Kidney glomerular epithelial cell (primary cell): ENCODE data around the gene MYD88.
A peak's percentile ranks its signal among the peaks of the same experiment; 100 is the strongest.

Source experiments
- DNase-seq: peaks from one replicate; lab custom pipeline; 2025; lab: John Stamatoyannopoulos, UW

Gene MYD88

GRCh38 chr3:38112378-38112761, 26.1 kb upstream of the MYD88 start:
- DNase-seq: no peak

DNA sequence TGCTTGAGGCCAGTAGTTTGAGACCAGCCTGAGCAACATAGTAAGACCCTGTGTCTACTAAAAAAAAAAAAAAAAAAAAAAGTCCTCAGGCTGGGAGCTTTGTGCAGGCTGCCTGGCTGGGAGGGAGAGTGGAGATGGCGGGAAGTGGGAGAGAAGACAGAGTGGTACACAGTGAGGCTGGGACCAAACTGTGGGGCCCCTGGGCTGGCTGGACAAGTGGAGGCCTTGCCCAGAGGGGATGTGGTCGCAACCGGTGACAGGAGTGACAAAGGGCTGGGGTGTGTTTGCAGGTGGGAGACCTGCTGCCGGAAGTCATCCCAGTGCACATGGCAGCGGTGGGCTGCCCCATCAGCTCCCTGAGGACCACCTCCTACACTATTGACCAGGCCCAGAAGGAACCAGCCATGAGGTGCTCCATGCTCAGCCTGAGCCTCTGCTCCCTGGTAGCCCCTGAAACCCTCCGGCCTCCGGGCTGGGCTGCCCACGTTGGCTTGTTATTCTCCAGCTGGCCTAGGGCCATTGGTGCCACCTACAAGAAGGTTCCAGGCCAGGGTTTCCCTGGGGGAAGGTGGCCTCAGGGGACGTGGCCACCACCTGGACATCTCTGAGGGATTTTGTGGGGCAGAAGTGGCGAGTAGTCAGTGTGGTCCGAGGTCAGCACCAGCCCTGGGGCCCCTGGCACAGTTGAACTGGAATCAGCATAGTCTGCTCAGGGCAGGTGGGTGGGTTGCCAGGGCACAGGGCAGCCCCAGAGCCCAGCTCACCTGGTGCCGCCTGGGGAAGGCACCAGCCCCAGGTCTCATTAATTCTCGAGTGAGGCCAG, 24.2 kb upstream of the MYD88 start:
- no peak for DNase-seq

DNA sequence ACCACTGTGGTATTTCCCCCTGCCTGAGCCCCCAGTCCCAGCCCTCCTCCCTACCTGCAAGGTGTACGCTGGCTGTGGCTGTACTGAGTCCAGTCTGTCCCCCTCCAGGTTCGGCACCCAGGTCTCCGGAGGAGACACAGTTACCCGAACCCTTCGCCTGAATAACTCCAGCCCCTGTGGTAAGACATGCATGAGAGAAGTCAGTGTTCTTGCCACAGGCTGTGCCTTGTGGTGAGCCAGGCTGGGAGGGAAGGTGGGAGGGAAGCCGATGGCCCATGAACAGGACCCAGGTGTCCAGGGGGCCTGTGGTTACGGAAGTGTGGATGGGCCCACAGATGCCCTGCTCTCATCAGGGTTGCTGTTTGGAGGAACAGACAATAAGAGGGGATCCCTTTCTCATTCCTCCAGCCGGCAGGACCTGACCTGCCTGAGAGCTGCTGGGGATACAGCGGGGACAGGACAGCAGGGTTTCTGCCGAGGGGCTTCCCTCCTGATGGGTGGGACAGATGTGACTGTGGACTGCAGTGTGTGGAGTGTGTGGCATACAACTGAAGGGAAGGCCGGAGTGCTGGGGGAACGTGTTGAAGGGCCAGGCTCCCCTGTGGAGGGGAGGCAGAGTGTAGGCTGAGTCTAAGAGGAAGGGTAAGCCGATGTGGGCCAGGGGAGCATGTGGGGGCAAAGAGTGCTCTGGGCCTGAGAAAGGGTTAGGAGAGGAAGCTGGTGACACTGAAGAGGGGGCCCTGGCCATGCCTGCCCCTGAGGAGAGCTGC, 23.4 kb upstream of the MYD88 start:
- DNase-seq: peak; percentile 9

- DNase-seq: no peak
These were observed 22.6 kb upstream of the MYD88 start for GRCh38 chr3:38115645-38116427.

DNA sequence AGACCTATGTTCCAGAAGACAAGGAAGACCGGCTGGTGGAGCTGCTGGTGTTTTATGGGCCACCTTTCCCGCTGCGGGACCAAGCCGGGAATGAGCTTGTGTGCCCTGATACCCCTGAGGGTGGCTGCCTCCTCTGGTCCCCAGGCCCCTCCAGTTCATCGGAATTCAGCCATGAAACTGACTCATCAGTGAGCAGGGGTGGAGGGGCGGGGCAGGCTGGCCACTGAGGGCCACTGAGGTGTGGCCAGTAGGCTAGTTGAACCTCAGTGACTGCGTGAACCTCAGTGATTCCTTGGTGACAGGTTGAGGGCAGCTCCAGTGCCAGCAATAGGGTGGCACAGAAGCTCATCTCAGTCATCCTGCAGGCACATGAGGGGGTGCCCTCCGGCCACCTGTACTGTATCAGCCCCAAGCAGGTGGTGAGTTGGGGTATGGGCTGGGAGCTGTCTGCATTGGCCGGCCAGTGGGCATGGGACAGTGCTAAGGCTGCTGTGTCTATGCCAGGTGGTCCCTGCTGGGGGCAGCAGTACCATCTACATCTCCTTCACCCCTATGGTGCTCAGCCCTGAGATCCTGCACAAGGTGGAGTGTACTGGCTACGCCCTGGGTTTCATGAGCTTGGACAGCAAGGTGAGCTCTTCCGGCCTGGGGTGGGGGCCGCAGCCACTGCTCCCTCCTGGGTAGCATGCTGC, 21.8 kb upstream of the MYD88 start:
- DNase-seq: no peak

DNA sequence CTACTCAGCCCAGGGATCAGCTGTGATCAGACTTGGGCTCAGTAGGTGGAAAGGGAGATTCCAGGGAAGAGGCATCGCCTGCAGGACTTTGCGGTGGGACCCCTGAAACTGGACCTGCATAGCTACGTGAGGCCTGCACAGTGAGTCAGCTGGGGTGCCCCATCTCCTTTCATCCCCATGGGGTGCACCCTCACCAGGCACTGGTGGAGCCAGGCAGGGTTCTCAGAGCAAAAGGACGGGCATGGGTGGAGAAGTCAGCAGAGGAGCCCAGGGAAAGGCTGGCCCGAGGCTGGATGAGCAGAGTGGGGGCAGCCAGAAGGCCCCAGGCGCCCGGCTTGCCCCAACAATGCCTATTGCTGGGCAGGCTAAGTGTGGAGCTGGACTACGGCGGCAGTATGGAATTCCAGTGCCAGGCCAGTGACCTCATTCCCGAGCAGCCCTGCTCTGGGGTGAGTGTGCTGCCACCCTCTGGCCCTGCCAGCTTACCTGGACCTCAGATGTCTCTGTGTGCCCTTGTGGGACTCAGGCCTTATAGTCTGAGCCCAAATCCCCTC, 21.2 kb upstream of the MYD88 start:
- no peak for DNase-seq

- peak; percentile 25 for DNase-seq
These were observed 20.6 kb upstream of the MYD88 start for GRCh38 chr3:38117748-38118420.

DNA sequence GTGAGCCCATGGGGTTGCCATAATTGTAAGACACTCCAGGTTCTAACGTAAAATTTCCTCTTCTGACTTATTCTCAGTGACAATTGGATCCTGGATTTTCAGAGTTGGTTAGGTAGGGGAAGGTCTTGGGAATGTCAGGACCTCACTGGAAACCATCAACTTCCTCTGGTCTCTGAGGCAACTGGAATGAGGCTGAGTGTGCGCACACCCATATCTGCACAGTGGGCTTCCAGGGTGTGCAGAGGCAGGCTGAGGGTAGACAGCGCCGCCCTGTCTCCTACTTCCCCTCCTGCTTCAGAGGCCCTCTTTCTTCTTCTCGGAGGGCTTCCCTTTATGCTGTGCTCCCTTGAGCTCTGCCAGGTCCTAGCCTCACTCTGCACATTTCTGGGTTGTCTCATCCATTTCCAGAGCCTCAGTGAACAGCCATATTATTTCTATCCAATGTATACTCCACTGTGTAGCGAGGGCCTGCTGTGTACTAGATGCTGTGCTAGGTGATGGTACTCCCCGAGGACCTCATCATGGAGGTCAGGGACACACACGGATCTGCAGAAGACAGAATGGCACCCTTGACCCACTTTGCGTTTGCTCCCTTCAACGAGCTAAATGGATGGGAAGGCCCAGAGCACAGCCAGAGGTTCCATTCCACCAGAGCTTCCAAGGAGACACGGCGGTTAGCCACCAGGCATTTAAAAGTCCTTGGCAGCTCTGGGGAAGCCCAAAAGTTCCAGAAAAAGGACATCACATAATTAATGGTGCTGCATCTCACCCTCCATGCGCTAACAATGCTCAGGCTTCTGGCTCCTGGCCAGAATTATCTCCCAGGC, 19.8 kb upstream of the MYD88 start:
- DNase-seq: no peak

DNA sequence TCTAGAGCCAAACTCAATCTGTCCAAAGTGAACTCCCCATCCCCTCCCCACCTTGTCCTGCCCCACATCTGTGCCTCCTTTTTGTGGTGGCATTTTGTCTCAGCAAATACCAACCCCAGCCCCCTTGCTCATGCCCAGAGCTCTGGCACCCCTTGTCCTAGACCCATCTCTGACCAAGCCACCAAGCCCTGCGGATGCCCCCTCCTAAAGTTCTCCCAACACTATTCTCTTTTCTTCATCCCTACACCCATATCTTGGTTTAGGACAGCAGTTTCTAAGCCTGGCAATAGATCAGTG, 19.3 kb upstream of the MYD88 start:
- DNase-seq: no peak

DNA sequence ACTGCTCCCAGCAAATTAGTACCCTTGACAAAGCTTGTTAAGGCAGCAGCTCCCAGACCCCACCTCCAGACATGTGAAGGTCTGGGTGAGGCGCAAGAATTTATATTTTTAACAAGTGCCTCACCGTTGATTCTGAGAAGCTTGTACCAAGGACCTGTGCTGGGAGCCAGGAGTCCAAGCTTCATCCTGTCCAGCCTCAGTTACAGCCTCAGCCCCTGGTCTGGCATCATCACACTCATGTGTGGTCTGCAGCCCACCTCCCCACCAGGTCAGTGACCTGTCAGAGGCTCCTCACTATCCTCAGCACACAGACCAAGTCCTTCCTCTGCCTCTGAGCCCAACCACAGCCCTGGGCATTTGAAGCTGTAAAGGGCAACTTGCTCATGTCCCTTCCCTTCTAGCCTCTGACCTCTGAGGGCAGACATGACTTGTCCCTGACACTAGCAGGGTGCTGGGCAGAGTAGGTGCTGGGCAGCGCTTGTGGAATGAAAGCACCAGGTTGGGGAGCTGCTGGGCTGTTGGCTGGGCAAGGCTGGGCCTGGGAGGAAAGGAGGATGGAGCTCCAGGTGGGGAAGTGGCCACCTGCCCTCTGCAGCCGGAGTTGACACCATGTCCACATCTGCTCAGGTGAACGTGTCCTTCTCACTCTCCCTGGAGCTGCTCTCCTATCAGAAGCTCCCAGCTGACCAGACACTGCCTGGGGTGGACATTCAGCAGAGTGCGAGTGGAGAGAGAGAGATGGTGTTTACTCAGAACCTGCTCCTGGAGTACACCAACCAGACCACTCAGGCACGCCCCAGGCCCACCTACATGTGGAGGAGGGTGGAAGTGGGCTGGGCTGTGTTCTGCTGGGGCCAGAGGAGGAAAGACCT, 18.4 kb upstream of the MYD88 start:
- no peak for DNase-seq

DNA sequence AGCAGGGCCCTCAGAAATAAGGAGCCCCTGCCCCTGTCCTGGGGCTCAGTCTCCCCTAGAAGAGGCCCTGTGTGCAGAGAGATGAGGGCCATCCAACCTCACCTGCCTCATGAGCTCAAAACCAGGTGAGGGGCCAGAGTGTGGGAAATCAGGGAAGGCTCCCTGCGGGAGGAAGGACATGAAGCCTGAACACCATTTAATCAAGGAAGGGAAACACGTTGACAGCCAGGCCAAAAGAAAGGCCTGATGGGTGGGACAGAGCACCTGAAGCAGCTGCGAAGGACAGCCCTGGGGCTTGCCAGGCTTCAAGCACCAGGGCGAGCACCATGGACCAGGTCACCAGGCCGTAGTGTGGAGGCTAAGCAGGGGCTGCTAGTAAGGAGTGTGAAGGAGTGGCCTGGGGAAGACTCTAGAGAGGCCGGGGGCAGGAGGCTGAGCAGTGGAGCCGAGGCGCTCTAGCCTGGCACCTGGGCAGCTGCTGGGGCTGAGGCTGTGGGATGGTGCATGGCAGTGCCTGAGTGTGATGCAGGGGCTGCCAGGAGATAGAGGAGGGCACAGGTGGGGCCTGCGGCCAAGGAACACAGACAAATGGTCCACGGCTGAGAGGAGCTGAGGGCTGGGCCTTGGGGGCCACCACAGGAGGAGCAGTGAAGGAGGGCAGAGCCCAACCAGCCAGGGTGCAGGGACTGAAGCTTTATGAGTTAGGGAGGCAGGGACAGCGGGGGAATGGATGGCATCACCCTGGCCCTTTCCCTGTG, 17.6 kb upstream of the MYD88 start:
- no peak for DNase-seq

- DNase-seq: no peak
These were observed 17.0 kb upstream of the MYD88 start for GRCh38 chr3:38121451-38121831.

- no peak for DNase-seq
These were observed 16.5 kb upstream of the MYD88 start for GRCh38 chr3:38121832-38122461.

- DNase-seq: no peak
These were observed 15.7 kb upstream of the MYD88 start for GRCh38 chr3:38122712-38123290.

GRCh38 chr3:38124324-38125122, 13.9 kb upstream of the MYD88 start:
- DNase-seq: no peak

DNA sequence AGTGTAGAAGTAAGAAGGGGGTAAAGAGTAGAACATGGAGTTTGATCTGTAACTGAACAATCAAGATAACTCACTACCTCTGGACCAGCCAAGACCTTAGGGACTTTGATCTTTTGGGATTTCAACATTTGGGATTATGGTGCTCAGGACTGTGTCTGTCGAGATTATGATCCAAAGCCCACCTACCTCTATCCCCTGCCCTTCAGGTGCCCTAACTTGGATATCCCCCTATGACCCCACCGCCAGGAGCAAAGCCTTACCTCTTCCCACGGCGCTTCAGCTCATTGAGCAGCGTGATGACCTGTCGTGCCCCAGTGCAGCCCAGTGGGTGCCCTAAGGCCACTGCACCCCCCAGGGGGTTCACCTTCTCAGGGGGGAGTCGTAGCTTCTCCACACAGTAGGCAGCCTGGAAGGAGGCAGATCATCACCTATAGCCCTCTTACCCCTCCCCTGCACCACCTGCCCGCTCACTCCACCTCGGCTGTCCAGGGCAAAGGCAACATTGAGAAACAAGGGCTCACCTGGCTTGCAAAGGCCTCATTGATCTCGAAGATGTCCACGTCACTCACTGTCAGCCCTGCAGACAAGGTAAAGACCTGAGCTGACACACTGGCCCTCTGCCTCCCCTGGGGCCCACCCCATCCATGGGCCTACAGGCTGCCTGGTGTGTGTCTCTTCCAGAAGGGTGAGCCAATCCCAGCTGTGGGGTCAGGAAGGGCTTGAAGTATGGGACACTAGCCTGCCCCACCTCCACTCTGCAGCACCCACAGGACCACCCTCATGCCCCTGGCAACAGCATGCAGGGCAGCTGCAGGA, 12.9 kb upstream of the MYD88 start:
- DNase-seq: no peak
